Neutrophil (primary cell): ENCODE measurements around the gene LGALS9.

Experiments used
- H3K27ac ChIP-seq: fragments of 200-600 bp; sonication (generic); 2 replicates; pipeline ENCODE4 v1.5.1; 2016; ENCODE audit warnings: mild to moderate bottlenecking, moderate library complexity
- H3K27me3 ChIP-seq: fragments of 200-600 bp; sonication (generic); 2 replicates; pipeline ENCODE4 v1.6.0; 2016; ENCODE audit warnings: mild to moderate bottlenecking
- H3K36me3 ChIP-seq: fragments of 200-600 bp; sonication (generic); 2 replicates; pipeline ENCODE4 v1.5.1; 2017
- H3K4me1 ChIP-seq, 2 experiments: fragments of 200-600 bp in 1 of 2; sonication (generic) in 1 of 2; 1 replicate in 1 of 2; 2 replicates in 1 of 2; pipeline versions ENCODE4 v1.5.1 to v1.6.1; 2013 to 2016; ENCODE audit warnings: low read depth in 1 of 2, low read length in 1 of 2, mild to moderate bottlenecking in 1 of 2, moderate library complexity in 1 of 2; ENCODE audit not compliant: control insufficient read depth in 1 of 2, insufficient read depth in 1 of 2
- H3K4me3 ChIP-seq, 2 experiments: fragments of 200-600 bp in 1 of 2; sonication (generic) in 1 of 2; 1 replicate in 1 of 2; 2 replicates in 1 of 2; pipeline ENCODE4 v1.5.1; 2013 to 2016; ENCODE audit warnings: low read depth in 1 of 2, low read length in 1 of 2, mild to moderate bottlenecking in 1 of 2, moderate library complexity in 1 of 2
- H3K9me3 ChIP-seq: fragments of 200-600 bp; sonication (generic); 2 replicates; pipeline ENCODE4 v1.5.1; 2016
- TF ChIP-seq, protein P1 (sequence below): fragments of 200-600 bp; sonication (generic); IDR thresholded peaks from 2 replicates; pipeline ENCODE4 v1.5.1; 2016; ENCODE audit warnings: antibody characterized with exemption

Gene LGALS9

DNA sequence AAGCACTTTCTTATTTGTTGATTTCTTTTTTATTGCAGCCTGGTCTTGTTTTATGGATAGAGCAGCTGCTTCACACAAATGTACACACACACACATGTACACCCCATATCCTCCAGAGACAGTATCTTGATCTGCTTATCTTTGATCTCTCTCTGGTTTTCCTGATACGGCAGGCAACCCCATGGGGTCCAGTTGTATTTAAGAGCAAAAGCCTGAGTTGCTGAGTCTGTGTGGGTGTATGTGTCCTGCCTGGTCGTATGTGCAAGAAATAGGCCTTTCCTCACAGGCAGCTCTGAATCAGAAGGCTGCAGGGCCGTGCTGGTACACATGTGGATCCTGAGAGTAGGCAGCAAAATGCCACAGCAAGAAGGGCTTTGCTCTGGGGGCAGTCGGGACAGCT is 14.6 kb upstream of the LGALS9 start:
- Histone ChIP-seq H3K4me3 (no peak overlapping the region), H3K27me3 (no peaks in the 10 kb centered on the region), H3K9me3 (no peaks in the 10 kb centered on the region), H3K27ac (no peak overlapping the region), H3K36me3 (peaks cover 84% of the 10 kb centered on the region), H3K4me1 (no peaks in the 10 kb centered on the region)
- TF ChIP-seq, protein P1, sequence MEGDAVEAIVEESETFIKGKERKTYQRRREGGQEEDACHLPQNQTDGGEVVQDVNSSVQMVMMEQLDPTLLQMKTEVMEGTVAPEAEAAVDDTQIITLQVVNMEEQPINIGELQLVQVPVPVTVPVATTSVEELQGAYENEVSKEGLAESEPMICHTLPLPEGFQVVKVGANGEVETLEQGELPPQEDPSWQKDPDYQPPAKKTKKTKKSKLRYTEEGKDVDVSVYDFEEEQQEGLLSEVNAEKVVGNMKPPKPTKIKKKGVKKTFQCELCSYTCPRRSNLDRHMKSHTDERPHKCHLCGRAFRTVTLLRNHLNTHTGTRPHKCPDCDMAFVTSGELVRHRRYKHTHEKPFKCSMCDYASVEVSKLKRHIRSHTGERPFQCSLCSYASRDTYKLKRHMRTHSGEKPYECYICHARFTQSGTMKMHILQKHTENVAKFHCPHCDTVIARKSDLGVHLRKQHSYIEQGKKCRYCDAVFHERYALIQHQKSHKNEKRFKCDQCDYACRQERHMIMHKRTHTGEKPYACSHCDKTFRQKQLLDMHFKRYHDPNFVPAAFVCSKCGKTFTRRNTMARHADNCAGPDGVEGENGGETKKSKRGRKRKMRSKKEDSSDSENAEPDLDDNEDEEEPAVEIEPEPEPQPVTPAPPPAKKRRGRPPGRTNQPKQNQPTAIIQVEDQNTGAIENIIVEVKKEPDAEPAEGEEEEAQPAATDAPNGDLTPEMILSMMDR = no peak

DNA sequence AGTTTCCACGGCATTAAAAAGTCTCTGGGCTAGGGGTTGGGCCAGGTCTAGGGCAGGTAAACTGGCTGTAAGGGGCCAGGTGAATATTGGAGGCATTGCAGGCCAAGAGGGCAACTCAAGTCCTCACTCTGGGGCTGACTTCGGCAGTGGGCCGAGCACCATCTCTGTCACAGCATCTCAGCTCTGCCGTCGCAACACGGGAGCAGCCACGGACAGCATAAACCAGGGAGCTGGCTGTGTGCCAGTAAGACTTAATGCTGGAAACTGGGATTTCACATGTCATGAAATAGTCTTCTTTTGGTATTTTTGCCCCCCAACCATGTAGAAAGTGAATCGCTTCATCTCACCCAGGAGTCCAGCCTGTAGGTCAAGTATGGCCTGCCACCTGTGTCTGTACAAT is 12.6 kb upstream of the LGALS9 start:
- no peaks in the 10 kb centered on the region for H3K9me3 ChIP-seq
- TF ChIP-seq, protein P1 = no peak
- no peaks in the 10 kb centered on the region for H3K27me3 ChIP-seq
- H3K4me3 ChIP-seq = no peak overlapping the region
- peaks cover 86% of the 10 kb centered on the region for H3K36me3 ChIP-seq
- H3K4me1 ChIP-seq = no peaks in the 10 kb centered on the region
- no peak overlapping the region for H3K27ac ChIP-seq

DNA sequence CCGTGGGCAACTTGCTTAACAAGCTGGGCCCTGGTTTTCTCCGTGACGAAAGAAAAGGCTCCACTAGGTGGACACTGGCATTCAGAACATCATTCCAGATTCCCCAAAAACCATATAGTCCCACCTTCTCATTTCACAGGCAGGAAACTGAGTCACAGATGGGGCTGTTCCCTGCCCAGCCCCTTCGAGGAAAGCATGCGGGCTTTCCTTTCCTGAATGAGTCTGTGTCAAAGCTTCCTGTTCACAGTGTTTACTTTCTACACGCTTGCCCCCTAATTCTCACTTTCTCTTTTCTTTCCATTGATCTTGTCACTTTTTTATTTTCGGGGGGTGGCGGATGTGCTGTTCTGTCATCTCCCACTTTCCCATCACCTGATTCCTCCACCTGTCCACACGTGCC is 10.3 kb upstream of the LGALS9 start:
- H3K36me3 ChIP-seq = peaks cover 86% of the 10 kb centered on the region
- no peak overlapping the region for H3K4me3 ChIP-seq
- TF ChIP-seq, protein P1 = no peak
- no peak overlapping the region for H3K27ac ChIP-seq
- H3K27me3 ChIP-seq = no peaks in the 10 kb centered on the region
- no peaks in the 10 kb centered on the region for H3K9me3 ChIP-seq
- H3K4me1 ChIP-seq = no peaks in the 10 kb centered on the region

DNA sequence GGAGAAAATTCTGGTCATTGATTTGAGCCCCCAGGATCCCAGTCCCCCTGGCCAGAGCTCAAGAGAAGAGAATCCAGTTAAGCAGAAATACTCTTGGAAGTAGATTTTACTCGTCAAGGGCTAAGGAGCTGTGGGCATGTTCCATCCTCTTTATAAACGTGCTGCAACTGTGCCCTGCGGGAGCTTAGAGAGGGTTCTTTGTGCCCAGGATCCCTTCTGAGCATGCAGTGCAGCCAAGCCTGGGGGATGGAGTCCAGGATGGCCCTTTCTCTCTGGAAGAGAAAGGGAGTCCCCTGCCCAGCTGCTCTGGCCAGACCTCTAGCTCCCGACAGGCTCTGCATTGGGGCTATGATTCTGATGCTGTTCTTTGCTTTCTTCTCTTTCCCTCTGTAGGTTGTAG is 9.5 kb upstream of the LGALS9 start:
- peaks cover 86% of the 10 kb centered on the region for H3K36me3 ChIP-seq
- TF ChIP-seq, protein P1 = no peak
- H3K9me3 ChIP-seq = no peaks in the 10 kb centered on the region
- H3K27ac ChIP-seq = no peak overlapping the region
- H3K27me3 ChIP-seq = no peaks in the 10 kb centered on the region
- no peaks in the 10 kb centered on the region for H3K4me1 ChIP-seq
- no peak overlapping the region for H3K4me3 ChIP-seq

DNA sequence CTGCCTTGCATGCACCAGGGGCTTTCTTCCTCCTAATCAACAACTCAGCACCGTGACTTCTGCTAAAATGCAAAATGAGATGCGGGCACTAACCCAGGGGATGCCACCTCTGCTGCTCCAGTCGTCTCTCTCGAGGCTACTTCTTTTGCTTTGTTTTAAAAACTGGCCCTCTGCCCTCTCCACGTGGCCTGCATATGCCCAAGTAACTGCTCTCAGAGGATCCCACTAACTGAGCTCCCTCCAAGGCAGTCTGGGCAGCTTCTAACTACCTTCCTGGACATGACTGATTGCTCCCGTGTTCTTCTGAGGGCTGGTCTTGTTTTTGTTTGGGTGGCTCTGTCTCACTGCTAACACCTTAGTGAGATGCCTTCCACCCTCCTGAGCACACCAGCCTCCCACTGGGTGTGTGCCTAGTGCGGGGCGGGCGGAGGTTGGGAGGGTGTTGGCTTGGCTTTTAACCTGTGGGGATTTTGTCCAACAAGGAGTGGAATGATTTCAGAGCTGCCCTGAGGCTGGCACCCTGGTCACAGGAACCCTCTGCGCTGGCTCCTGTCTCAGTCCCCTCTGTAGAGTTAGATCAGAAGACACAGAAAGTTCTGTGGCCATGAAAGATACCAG is 8.9 kb upstream of the LGALS9 start:
- no peak overlapping the region for H3K27ac ChIP-seq
- H3K4me1 ChIP-seq = no peaks in the 10 kb centered on the region
- H3K4me3 ChIP-seq = no peak overlapping the region
- peaks cover 85% of the 10 kb centered on the region for H3K36me3 ChIP-seq
- H3K27me3 ChIP-seq = no peaks in the 10 kb centered on the region
- H3K9me3 ChIP-seq = no peaks in the 10 kb centered on the region
- TF ChIP-seq, protein P1 = no peak

DNA sequence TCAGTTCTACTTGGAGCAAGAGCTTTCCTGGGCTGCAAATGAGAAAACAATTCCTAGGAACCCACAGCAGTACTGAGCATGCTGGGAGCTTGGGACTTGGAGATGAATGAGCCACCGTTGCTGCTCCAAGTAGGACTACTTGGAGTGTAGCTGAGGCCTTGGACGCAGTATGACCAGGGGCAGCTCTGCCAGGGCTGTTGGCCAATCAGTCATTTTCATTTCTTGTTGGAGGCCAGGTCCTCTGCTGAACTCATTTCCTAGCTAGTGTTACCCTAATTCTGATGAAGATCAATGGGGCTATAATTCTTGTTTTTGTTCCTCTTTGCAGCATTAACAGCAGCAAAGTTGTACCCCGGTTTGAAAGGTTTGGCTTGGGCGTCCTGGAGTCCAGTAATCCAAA is 8.0 kb upstream of the LGALS9 start:
- TF ChIP-seq, protein P1 = no peak
- H3K36me3 ChIP-seq = peaks cover 76% of the 10 kb centered on the region
- H3K4me1 ChIP-seq = no peaks in the 10 kb centered on the region
- no peaks in the 10 kb centered on the region for H3K27me3 ChIP-seq
- no peak overlapping the region for H3K27ac ChIP-seq
- no peaks in the 10 kb centered on the region for H3K9me3 ChIP-seq
- no peak overlapping the region for H3K4me3 ChIP-seq
